Germinal center (tissue), 1 donor: ENCODE results near the gene CHD9.
"Not testable (repeated sequence)": the region's sequence is repeated elsewhere in the genome, so short reads cannot be mapped to it uniquely, and the experiment has no call there.

Experiments used
- DNase-seq: peaks from one replicate; pipeline ENCODE4 v3.0.0; 2012; ENCODE audit warnings: mixed read lengths, low spot score

Gene CHD9

GRCh38 chr16:53207810-53208752 lies 153.3 kb downstream of the CHD9 start:
- DNase-seq: peak; percentile 65

DNA sequence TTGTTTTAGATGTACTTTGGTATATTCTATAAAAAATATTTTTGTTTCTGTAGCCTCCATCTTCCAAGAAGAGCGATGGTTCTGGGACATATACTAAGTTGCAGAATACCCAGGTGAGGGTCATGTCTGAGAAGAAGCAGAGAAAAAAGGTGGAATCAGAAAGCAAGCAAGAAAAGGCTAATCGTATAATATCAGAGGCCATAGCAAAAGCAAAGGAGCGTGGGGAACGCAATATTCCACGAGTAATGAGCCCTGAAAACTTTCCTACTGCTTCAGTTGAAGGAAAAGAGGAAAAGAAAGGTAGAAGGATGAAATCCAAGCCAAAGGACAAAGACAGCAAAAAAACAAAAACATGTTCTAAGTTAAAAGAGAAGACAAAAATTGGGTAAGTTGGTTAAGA lies 154.6 kb downstream of the CHD9 start:
- DNase-seq: no peak

GRCh38 chr16:53209877-53210276 lies 155.1 kb downstream of the CHD9 start:
- DNase-seq: no peak

- no peak for DNase-seq
Observed at GRCh38 chr16:53211253-53211652, 156.5 kb downstream of the CHD9 start.

GRCh38 chr16:53212893-53213223 lies 158.1 kb downstream of the CHD9 start:
- DNase-seq: no peak

- no peak for DNase-seq
Observed at GRCh38 chr16:53213542-53213941, 158.8 kb downstream of the CHD9 start.

DNA sequence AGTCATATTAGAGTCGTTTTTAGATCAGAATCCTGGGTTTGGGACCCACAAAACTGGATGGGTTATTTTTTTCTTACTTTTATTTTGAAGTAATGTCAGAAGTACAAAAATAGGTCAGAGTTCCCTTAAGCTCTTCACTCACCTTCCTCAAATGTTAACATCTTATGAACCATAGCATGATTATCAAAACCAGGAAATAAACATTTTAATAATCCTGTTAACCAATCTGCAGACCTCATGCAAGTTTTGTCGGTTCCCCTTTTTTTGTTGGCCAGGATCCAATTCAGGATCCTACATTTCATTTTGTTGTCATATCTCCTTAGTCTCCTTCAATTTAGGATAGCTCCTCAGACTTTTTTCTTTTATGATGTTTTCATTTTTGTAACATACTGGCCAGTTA lies 162.0 kb downstream of the CHD9 start:
- DNase-seq: no peak

- no peak for DNase-seq
Observed at GRCh38 chr16:53219371-53219770, 164.6 kb downstream of the CHD9 start.

DNA sequence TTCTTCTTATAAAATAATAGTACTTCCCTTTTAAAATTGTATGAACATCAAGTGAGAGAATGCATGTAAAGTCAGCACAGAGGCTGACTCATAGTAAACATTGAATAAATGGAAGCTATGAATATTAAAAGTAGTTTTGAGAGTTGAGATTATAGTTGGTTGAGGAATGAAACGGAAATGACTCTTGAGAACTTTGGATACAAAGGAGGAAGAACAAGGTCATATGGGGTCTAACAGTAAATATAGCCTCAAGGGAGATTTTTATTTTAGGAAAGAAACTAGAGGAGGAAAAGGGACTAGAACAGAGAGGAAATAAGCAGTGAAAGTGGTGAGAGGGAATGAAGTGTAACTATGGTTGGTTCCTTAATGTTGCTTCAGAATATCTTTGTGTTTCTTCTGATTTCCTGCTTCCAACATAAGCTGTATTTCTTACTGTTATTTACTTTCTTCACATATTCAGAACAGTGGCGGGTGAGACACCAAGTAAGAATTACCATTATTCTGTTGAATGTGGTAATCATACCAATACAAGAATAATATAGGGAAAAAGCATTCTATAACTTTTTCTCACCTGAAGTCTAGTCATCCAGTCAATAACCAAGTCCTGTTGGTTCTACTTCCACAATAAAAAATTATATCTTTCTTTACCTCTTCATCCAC lies 165.1 kb downstream of the CHD9 start:
- no peak for DNase-seq

DNA sequence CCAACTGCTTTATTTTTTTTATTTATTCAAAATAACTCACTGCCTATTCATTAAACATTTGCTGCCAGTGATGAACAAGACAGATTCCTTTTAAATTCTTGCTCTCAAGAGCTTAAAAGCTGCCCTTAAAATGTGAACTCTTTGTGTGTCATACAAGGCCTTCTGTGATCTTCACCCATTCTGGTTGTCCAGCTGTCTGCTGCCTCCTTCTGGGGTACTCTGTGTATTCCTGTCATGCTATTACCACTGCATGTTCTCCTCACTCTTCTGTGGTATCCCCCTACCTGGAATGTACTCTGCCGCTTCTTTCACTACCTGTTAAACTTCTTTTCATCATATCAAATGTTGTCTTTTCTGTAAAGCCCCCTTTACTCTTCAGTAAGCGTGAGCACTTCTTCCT lies 165.8 kb downstream of the CHD9 start:
- no peak for DNase-seq

DNA sequence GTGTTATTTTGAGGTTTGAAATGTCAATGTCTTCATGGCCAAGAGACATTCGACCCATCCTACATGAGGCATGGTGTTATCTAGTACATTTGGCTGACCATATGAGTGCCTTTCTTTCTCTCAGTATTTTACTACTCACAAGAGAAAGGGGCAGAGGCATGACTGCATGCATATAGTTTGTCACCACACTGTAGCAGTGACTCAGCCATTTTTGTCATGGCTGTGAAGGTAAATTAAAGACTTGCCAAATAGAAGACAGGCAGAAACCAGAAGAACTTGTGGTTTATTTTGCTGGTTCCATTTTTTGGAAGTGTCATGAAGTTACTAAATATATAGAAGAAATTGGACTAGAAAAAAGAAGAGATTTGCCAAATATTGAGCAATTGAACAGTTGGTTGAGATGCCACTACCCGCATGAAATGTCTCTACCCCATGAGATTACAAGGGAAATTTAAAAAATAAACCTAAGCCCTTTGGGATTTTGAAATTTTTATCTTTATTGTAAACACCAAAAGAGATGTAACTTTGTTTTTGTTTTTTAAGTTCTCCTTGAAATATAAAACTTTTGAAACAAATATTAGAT lies 170.3 kb downstream of the CHD9 start:
- DNase-seq: no peak

- no peak for DNase-seq
Observed at GRCh38 chr16:53232826-53233529, 178.2 kb downstream of the CHD9 start.

DNA sequence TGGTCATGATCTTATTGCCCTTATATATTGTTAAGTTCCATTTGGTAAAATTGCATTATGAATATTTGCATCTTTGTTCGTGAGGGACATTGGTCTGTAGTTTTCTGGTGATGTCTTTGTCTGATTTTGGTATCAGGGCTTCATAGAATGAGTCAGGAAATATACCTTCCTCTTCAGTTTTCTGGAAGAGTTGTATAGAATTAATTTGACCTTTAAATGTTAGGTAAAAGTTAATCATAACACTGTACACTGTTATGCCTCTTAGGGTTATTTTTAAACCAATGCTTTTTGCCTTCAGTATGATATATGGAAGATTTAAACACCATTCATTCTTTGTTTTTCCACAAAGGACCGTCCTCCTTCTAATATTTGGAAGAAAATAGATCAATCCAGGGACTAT lies 180.0 kb downstream of the CHD9 start:
- DNase-seq: no peak

DNA sequence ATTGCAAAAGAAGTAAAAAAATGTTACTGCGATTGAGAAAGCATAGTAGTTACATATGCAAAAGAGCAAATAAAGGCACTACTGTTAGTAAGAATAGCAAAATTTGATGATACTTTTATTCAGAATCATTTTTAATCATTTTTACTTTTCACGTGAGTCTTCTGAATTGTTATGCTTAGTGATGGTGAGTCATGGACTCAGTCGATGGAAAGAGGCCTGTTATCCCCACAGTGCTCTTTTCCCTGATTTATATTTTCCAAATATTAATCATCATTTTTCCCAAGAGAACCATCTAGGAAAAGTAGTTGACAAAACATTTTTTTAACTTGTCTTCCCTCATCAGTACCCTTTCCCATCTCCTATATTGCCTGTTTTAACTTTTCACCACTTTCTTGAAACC lies 181.1 kb downstream of the CHD9 start:
- DNase-seq: no peak

DNA sequence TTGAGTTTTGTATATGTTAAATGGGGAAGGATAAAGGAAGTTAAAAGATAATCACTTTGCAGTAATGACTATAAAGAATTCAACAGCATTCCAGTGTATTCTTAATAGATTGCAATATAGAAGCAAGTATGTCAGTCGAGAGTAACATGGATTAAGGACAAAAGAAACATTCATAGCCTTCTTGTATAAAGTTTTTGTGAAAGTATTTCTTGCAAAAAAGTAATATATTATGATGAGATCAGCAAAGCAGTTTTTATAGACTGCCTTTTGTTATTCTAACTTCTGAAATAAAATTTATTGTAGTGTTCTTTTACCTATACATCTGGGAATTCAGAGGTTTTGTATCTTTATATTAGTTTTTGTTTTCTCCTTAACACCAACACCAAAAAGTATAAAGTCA lies 194.5 kb downstream of the CHD9 start:
- DNase-seq: no peak

GRCh38 chr16:53257001-53257400 lies 202.2 kb downstream of the CHD9 start:
- DNase-seq: no peak

- DNase-seq: no peak
Observed at GRCh38 chr16:53258809-53259208, 204.0 kb downstream of the CHD9 start.

GRCh38 chr16:53261276-53261675 lies 206.5 kb downstream of the CHD9 start:
- no peak for DNase-seq

- no peak for DNase-seq
Observed at GRCh38 chr16:53262645-53263044, 207.9 kb downstream of the CHD9 start.

GRCh38 chr16:53266156-53266555 lies 211.4 kb downstream of the CHD9 start:
- DNase-seq: no peak

GRCh38 chr16:53278498-53278897 lies 223.7 kb downstream of the CHD9 start:
- not testable (repeated sequence) for DNase-seq

- DNase-seq: no peak
Observed at GRCh38 chr16:53281280-53281679, 226.5 kb downstream of the CHD9 start.

- DNase-seq: no peak
Observed at GRCh38 chr16:53281859-53282258, 227.1 kb downstream of the CHD9 start.
